Adipocyte (in vitro differentiated cells): ENCODE data around the gene KCNJ10.
A peak's percentile ranks its signal among the peaks of the same experiment; 100 is the strongest.

Source experiments
- DNase-seq: peaks from one replicate; pipeline ENCODE4 v3.0.0-alpha.2; 2015; ENCODE audit warnings: low read depth
- H3K27me3 ChIP-seq: replicated peaks from 2 replicates; pipeline ENCODE4 v1.7.0; 2013; ENCODE audit warnings: mild to moderate bottlenecking, low read length, moderate library complexity; ENCODE audit not compliant: control insufficient read depth, insufficient read depth
- H3K36me3 ChIP-seq: 2 replicates; pipeline ENCODE4 v1.7.0; 2013; ENCODE audit warnings: low read length, mild to moderate bottlenecking, moderate library complexity; ENCODE audit not compliant: control insufficient read depth, insufficient read depth, severe bottlenecking
- H3K4me1 ChIP-seq: 2 replicates; pipeline ENCODE4 v1.7.0; 2013; ENCODE audit warnings: mild to moderate bottlenecking, low read length, moderate library complexity; ENCODE audit not compliant: control insufficient read depth, insufficient read depth
- H3K4me3 ChIP-seq: 2 replicates; pipeline ENCODE4 v1.7.0; 2013; ENCODE audit warnings: mild to moderate bottlenecking, low read length, moderate library complexity
- H3K9ac ChIP-seq: 2 replicates; pipeline ENCODE4 v1.7.0; 2013; ENCODE audit warnings: mild to moderate bottlenecking, low read length, moderate library complexity
- H3K9me3 ChIP-seq: 2 replicates; pipeline ENCODE4 v1.7.0; 2013; ENCODE audit warnings: mild to moderate bottlenecking, low read length, moderate library complexity; ENCODE audit not compliant: control insufficient read depth

The KCNJ10 gene

DNA sequence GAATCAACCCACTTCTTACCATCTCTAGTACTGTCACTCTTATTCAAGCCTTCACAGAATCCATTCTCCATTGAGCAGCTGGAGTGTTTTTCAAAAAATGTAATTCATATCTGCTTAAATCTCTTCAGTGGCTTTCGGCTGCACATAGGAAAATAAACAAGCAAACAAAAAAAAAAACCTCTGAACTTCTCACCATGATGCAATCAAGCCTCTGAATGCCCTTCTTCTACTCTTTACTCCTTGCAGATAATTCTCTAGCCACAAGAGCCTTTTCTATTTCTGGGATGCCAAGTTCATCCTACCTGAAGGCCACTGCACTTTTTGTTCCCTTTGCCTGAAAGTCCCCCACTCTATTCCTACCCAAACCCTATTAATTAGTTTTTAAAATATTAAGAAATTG, 52.4 kb downstream of the KCNJ10 start:
- no peaks in the 10 kb centered on the region for H3K9me3 ChIP-seq
- DNase-seq = peak; percentile 36
- peaks cover 12% of the 10 kb centered on the region for H3K4me1 ChIP-seq
- no peak overlapping the region for H3K9ac ChIP-seq
- no peak overlapping the region for H3K4me3 ChIP-seq
- H3K36me3 ChIP-seq = no peaks in the 10 kb centered on the region
- no peaks in the 10 kb centered on the region for H3K27me3 ChIP-seq

- Histone ChIP-seq H3K9ac (no peak overlapping the region), H3K9me3 (no peaks in the 10 kb centered on the region), H3K27me3 (no peaks in the 10 kb centered on the region), H3K4me1 (peaks cover 8% of the 10 kb centered on the region), H3K36me3 (no peaks in the 10 kb centered on the region), H3K4me3 (no peak overlapping the region)
- no peak for DNase-seq
These were observed 58.2 kb downstream of the KCNJ10 start for GRCh38 chr1:160011781-160012180.

DNA sequence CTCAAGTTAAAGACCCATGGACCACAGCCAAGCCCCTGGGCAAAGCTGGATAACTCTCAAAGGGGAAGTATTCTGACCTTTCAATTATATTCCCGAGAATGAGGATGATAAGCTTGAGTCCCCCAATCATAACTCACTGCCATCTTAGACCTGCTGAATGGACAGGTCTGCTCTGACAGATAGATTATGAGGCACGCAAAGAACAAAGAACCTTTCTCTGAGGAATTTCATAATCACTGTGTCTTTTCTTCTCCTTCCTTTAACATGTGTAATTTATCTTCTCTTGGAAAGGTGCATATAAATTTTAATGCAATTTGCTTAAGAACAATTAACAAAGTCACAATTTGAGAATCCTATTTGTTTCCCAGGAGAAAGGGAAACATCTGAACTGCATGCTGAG, 60.2 kb downstream of the KCNJ10 start:
- peaks cover 8% of the 10 kb centered on the region for H3K4me1 ChIP-seq
- no peaks in the 10 kb centered on the region for H3K27me3 ChIP-seq
- no peak for DNase-seq
- H3K9me3 ChIP-seq = no peaks in the 10 kb centered on the region
- no peak overlapping the region for H3K9ac ChIP-seq
- no peak overlapping the region for H3K4me3 ChIP-seq
- H3K36me3 ChIP-seq = no peaks in the 10 kb centered on the region

DNA sequence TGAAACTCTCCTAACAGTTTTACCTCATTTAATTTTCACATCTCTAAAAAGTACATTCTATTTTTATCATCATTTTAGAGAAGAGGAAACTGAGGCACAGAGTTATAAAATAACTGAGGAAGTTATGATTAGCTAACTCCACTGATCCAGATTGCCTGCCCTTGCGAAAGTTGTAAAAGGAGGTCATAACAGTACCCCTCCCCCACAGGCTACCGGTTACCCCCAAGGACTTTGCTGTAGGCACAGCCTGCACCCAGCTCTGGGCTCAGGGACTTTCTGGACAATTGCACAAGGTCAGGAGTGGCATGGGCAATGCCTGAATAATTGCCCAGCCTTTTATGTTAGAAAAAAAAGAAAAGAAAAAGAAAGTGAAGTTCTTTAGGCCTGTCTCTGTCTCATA, 60.9 kb downstream of the KCNJ10 start:
- Histone ChIP-seq H3K4me3 (no peak overlapping the region), H3K27me3 (no peaks in the 10 kb centered on the region), H3K4me1 (peaks cover 8% of the 10 kb centered on the region), H3K9ac (no peak overlapping the region), H3K9me3 (no peaks in the 10 kb centered on the region), H3K36me3 (no peaks in the 10 kb centered on the region)
- no peak for DNase-seq

DNA sequence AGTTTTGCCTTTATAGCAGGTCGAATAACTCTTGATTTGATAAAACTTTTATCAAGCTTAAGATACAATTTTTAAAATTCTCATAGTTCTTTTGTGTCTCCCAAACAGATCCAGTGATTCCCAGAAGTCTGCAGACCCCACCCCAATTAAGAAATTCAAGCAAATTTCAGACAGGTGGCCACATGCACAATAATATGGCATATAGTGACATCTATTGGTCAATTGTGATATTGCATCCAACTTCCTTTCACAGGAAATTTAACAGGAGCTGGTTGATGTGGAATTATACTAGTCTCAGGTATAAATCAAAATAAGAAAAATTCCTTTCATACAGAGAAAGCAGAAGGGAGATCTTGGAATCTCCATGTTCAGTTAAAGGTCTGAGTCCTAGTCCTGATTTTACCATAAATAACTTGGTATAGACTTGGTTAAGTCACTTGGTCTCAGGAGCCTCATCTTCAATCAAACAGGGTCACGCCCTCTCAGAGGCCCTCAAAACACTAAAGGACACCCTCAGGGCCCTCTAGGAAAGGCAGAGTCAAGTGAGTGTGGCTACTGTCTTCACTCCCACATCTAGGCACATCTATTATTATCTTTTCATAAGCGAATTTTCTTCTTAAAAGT, 62.3 kb downstream of the KCNJ10 start:
- no peak overlapping the region for H3K4me3 ChIP-seq
- H3K27me3 ChIP-seq = no peaks in the 10 kb centered on the region
- no peak overlapping the region for H3K9ac ChIP-seq
- peaks cover 8% of the 10 kb centered on the region for H3K4me1 ChIP-seq
- peak; percentile 74 for DNase-seq
- H3K9me3 ChIP-seq = no peaks in the 10 kb centered on the region
- no peaks in the 10 kb centered on the region for H3K36me3 ChIP-seq

DNA sequence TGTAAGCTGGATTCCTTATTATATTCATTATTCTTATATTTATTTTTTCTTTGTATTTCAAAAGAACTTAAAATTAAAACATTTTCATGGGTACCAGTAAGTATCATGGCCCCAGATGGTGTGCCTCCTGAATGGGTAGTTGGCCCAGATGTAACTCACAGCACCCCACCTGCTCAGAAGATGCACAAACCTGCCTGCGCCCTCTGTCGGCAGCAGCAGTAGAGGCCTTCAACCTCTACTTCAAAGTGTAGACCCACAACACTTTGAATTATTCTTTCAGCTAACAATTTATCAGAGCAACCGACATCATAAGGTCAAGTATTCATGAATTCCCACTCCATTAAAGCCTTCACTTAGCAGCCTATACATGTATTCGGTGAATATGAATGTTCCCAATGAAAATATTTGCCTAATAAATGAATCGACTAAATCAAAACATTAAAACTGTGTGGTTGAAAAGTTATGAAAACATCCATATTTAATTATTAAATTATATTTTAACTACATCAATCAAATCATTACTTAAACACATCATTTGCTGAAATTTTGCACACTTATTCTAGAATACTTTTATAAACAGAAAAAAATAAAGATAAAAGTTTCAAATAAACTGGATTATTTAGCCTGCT, 63.5 kb downstream of the KCNJ10 start:
- Histone ChIP-seq H3K4me3 (no peak overlapping the region), H3K4me1 (peaks cover 8% of the 10 kb centered on the region), H3K27me3 (no peaks in the 10 kb centered on the region), H3K36me3 (no peaks in the 10 kb centered on the region), H3K9me3 (no peaks in the 10 kb centered on the region), H3K9ac (no peak overlapping the region)
- peak; percentile 87 for DNase-seq

- peaks cover 8% of the 10 kb centered on the region for H3K4me1 ChIP-seq
- no peak for DNase-seq
- H3K9me3 ChIP-seq = no peaks in the 10 kb centered on the region
These were observed 64.9 kb downstream of the KCNJ10 start for GRCh38 chr1:160005070-160005469.

GRCh38 chr1:160004425-160004824, 65.5 kb downstream of the KCNJ10 start:
- no peak for DNase-seq

More at GRCh38 chr1:160005070-160005469, 64.9 kb downstream of the KCNJ10 start:
- Histone ChIP-seq H3K36me3 (no peaks in the 10 kb centered on the region), H3K27me3 (no peaks in the 10 kb centered on the region), H3K4me3 (no peak overlapping the region), H3K9ac (no peak overlapping the region)

GRCh38 chr1:160004001-160004400, 66.0 kb downstream of the KCNJ10 start:
- no peak overlapping the region for H3K9ac ChIP-seq
- DNase-seq = no peak

More at GRCh38 chr1:160004425-160004824, 65.5 kb downstream of the KCNJ10 start:
- H3K9me3 ChIP-seq = no peaks in the 10 kb centered on the region
- no peak overlapping the region for H3K4me3 ChIP-seq
- H3K27me3 ChIP-seq = no peaks in the 10 kb centered on the region
- no peak overlapping the region for H3K9ac ChIP-seq
- H3K4me1 ChIP-seq = peaks cover 8% of the 10 kb centered on the region
- no peaks in the 10 kb centered on the region for H3K36me3 ChIP-seq

GRCh38 chr1:160001440-160001839, 68.5 kb downstream of the KCNJ10 start:
- Histone ChIP-seq H3K36me3 (no peaks in the 10 kb centered on the region), H3K9me3 (no peaks in the 10 kb centered on the region), H3K4me3 (no peak overlapping the region), H3K27me3 (no peaks in the 10 kb centered on the region), H3K9ac (no peak overlapping the region), H3K4me1 (peaks cover 12% of the 10 kb centered on the region)
- no peak for DNase-seq

More at GRCh38 chr1:160004001-160004400, 66.0 kb downstream of the KCNJ10 start:
- Histone ChIP-seq H3K27me3 (no peaks in the 10 kb centered on the region), H3K36me3 (no peaks in the 10 kb centered on the region), H3K4me3 (no peak overlapping the region), H3K9me3 (no peaks in the 10 kb centered on the region), H3K4me1 (peaks cover 10% of the 10 kb centered on the region)

DNA sequence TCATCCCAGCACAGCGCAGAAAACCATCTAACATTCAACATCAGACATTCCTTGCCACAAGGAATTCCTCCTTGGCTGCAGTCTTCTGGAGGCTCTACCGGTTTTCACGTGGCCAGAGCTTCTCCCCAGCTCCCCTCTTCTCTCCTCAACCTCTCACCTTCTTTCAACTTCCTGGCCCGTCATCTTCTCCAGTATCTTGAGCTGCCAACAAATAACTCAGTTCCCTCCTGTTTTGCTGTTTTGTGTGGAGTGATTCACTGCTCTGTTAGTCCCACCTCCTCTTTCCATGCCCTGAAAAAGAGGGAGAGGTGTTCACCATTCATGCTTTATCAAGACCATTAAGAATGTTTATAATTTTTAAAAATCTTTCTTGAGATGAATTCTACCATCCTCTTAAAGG, 70.8 kb downstream of the KCNJ10 start:
- DNase-seq = no peak
- no peaks in the 10 kb centered on the region for H3K27me3 ChIP-seq
- H3K4me1 ChIP-seq = peaks cover 17% of the 10 kb centered on the region
- H3K9me3 ChIP-seq = no peaks in the 10 kb centered on the region
- no peak overlapping the region for H3K9ac ChIP-seq
- H3K36me3 ChIP-seq = no peaks in the 10 kb centered on the region
- H3K4me3 ChIP-seq = no peak overlapping the region
